NCI-H82 (cell line): ENCODE results near the gene C2orf76.
"Not testable (repeated sequence)": the region's sequence is repeated elsewhere in the genome, so short reads cannot be mapped to it uniquely, and the experiment has no call there.

Experiments
- DNase-seq: peaks from one replicate; lab custom pipeline; 2025; lab: John Stamatoyannopoulos, UW

The C2orf76 gene

GRCh38 chr2:119366649-119367471, at the start of gene C2orf76, which contains the start of gene DBI:
C2orf76 (minus strand) TSS chr2:119366834; CDS start chr2:119339959, 26,875 bp downstream.
DBI (plus strand) TSS chr2:119366977; CDS start chr2:119367052, 75 bp downstream.
- peak; percentile 98 for DNase-seq

- DNase-seq = no peak
Observed at GRCh38 chr2:119415630-119416029, 49.0 kb upstream of the C2orf76 start.

DNA sequence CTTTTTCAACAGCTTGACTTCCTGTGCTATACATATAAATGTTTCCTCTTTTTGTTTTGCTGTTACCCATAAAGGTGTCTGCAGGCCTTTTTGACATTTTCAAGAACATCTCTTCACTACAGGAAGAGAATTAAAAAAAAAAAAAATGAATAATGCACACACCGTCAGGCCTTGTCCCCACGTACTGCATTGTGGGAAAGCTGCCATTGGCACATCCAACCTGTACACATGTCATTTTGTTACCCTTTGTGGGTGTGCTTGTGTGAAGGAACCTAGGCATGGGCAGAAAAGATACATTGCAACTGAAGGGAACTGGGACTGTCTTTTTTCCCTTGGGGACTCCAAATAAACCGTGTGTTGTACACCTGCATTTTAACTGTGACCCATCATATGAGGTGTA, 48.3 kb upstream of the C2orf76 start:
- no peak for DNase-seq

DNA sequence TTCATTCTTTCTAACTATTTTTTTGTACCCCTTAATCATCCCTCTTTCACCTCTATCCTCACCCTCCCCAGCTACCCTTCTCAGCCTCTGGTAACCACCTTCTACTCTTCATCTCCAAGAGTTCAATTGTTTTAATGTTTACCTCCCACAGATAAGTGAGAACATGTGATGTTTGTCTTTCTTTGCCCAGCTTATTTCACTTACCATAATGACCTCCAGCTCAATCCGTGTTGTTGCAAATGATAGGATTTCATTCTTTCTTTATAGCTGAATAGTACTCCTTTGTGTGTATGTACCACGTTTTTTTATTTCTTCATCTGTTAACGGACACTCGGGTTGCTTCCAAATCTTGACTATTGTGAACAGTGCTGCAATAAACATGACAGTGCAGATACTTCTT, 42.9 kb upstream of the C2orf76 start:
- no peak for DNase-seq

DNA sequence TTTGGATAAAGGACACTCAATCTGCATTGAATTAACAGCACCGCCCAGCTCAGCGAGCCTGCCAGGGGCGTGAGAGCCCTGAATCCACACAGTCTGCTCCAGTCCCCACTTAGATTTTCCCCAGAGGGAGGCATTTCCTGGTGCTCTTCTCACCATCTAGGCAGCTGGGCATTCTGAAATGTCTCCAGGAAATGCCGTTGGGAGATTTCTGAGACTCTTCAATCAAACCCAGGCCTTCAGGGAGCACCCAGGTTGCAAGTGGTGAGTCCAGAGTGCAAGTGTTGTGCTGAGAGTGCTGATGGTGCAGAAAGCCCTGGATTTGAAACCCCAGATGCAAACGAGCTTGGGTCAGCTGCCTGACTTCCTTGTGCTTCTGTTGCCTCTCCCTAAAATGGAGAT, 41.6 kb upstream of the C2orf76 start:
- DNase-seq = no peak

GRCh38 chr2:119407430-119408220, 41.0 kb upstream of the C2orf76 start:
- peak; percentile 84 for DNase-seq

GRCh38 chr2:119405151-119405550, 38.5 kb upstream of the C2orf76 start:
- DNase-seq = no peak

DNA sequence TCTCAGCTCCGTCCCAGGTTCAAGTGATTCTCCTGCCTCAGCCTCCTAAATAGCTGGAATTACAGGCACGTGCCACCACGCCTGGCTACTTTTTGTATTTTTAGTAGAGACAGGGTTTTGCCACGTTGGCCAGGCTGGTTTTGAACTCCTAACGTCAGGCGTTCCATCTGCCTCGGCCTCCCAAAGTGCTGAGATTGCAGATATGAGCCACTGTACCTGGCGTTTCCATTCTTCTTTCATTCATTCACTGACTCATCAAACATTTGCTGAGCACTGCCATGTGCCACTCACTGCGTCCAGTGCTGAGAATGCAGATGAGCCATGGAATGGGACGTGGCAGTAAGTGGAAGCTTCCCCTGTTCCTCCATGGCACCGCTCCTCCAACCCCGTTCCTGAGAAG, 37.0 kb upstream of the C2orf76 start:
- not testable (repeated sequence) for DNase-seq

- peak; percentile 18 for DNase-seq
Observed at GRCh38 chr2:119402645-119403560, 36.3 kb upstream of the C2orf76 start.

DNA sequence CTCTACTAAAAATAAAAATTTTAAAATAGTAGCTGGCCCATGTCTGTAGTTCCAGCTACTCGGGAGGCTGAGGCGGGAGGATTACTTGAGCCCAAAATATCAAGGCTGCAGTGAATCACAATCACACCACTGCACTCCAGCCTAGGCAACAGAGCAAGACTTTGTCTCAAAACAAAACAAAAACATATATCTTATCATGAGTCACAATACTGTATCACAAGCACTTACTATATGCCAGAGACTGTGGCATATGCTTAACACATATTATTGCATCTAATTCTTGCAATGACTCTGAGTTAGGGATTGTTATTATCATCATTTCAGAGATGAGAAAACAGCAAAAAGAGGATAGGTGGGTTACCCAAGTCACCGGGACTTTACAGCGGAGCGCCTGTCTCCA, 35.5 kb upstream of the C2orf76 start:
- DNase-seq = no peak

- no peak for DNase-seq
Observed at GRCh38 chr2:119397196-119397595, 30.6 kb upstream of the C2orf76 start.

DNA sequence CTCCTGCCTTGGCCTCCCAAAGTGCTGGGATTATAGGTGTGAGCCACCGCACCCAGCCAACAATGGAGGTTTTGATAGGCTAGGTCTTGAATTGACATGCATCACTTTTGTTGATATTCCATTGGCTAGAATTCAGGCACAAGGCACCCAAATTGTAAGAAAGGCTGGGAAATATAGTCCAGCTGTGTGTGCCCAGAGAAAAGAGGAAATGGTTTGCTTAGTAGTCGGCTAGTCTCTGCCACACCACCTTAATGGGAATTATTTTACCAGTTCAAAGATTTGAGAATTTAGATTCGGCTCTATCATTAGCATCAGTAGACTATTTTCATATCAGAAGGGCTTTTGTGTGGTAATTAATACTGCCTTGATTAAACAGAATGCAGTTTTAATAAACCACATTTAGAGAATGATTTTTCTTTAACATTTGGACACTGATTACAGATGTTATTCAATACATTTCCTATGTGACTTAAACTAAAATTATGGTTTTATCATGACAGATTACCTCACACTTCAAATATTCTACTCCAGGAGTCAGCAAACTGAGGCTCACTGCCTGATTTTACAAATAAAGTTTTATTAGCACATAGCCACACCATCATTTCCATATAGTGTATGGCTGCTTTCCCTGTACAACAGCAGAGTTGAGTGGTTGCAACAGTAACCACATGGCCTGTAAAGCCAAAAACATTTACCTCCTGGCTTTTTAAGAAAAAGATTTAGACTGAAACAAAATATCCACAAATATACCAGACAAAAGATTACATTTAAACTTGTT, 27.5 kb upstream of the C2orf76 start:
- no peak for DNase-seq

DNA sequence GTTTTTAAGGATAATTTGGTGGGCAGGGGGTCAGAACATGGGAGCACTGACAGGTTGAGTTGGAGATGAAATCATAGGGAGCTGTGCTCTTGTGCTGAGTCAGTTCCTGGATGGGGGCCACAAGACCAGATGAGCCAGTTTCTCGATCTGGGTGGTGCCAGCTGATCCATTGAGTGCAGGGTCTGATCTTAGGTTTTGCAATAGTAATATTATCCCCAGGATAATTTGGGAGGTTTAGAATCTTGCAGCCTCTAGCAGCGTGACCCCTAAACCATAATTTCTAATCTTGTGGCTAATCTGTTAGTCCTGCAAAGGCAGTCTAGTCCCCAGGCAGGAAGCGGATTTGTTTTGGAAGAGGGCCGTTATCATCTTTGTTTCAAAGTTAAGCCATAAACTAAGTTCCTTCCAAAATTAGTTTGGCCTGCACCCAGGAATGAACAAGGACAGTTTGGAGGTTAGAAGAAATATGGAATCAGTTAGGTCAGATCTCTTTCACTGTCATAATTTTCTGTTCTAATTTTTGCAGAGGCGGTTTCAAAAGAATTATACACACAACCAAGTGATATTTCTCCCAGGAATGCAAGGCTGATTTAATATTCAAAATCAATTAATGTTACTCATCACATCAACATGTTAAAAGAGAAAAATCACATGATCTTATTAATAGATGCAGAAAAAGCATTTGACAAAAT, 23.1 kb upstream of the C2orf76 start:
- peak; percentile 35 for DNase-seq

DNA sequence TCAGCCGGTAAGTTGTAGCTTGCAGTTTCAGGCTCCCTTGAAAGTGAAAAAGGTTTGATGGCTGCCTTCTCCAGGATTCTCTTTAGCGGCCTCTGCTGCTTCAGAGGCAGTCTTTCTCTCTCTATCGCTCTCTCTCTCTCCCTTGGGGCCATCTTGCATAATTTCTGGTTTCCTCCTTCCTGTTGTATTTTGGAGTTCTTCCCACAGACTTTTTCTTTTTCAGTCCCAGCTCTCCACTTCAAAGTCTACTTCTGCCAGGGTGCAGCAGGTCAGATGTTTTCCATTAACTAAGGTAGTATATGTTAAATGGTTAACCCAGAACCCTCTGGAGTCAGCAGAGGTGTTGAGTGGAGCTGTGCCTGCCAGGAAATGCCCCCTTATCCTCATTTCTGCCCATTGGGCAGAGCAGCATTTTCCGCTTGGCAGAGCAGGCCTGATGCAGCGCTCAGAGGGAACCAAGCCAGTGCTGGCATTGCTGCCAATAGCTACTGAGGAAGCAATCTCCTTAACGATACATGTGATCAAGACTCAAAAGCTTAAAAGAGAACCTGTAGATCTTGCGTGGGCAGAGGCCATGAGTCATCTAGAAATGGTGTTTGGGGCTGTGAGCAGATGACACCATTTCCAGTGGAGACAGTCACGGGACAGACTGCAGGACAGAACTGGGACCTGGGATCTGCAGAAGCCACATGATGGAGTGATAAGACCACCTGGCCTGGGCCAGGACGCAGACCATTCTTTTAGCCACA, 20.9 kb upstream of the C2orf76 start:
- no peak for DNase-seq

DNA sequence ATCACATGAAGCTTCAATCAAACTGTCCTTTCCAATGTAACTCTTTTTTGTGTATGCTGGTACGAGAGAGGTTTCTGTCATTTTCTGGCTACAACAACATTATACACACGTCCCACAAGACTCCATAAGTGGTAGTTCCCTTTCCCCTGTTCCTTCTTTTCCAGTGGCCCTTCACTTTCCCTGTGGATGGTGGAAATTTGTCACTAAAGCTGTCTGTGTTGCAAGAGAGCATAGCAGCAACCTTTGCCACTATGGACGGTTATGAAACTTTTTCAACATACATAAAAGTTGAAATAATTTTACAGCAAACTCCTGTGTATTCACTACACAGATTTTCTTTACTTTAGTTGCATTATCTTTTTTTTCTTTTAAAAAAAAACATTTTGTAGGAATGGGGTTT, 18.8 kb upstream of the C2orf76 start:
- no peak for DNase-seq

DNA sequence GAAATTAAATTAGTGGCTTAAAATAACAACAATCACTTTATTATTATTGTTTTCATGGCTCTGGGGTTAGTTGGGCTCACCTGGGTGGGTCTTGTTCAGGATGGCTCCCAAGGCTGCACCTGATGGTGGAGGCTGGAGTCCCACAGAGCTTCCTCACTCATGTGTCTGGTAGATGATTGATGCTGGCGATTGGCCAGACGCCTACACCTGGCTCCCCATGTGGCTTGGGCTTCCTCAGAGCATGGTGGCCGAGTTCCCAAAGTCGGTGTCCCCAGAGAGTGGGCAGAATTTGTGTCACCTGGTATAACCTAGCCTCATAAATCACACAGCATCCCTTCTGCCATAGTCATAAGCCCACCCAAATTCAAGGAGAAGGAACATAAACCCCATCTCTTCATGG, 18.3 kb upstream of the C2orf76 start:
- peak; percentile 9 for DNase-seq

DNA sequence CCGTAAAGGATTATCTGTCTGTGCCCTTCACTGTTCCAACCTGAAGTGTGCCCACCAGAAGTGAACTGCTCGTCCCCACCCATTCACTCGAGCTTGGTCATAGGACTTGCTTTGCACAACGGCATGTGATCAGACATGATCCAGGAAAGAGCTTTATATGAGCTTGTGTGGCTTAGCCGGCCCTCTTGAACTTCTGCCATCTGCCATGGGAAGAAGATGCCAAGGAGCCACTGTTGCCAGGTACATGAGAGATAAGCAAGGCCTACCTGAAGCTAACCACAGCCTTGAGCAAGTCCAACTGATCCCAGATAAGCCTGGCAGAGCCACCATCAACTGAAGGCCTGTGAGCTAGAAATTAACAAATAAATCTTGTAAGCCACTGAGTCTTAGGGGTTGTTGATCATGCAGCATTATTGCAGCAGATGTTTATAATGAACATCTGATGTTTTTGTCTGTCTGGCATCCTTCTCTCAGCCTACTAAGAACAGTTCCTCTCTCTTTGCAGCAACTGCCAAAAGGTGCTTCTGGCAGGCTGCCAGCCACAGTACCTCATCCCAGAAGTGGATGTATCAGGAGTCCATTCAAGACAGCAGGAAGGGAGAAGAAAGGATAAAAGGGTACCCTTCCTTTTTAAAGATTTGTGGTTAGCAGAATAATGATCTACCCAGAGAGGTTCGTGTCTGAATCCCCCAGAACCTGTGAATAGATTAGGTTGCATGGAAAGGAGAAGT, 16.9 kb upstream of the C2orf76 start:
- peak; percentile 97 for DNase-seq

- DNase-seq = no peak
Observed at GRCh38 chr2:119378566-119378965, 11.9 kb upstream of the C2orf76 start.

DNA sequence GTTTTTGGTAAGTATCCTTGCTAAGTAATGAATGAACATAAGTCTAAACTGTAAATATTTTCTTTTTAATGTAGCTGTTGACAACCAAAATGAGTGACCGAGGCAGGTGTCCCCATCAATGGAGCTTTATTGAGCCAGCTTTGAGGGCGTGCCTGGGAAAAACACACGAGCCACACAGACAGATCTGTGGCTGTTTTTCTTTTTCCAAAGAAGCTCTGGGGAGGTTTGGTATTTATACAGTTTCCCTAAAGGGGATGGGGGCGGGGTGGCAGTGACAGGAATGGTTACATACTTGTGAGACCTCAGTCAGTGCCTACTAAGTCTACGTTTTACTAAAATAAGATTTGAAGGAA, 11.3 kb upstream of the C2orf76 start:
- peak; percentile 89 for DNase-seq
